Measurements from ENCODE around the gene PPFIBP1.
A peak's percentile ranks its signal among the peaks of the same experiment; 100 is the strongest.

Gene PPFIBP1

GRCh38 chr12:27674989-27675388 is 151.0 kb downstream of the PPFIBP1 start:
- DNase-seq, result no peak

DNA sequence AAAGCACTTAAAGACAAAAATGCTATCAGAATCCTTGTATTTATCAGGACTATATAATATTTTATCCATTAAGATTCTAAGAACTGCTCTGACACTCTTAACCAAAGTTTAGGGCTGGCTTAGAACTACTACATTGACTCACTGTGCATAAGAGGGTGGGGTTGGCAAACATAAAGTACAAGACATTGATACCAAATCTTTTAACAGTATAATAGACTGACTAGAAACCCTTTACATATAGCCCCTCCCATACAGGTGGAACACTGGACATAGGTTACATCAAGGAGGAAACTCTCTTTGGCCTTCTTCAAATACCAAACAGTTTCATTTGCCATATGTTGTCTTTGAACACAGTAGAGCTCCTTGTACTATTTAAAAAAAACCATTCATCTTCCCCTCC is 156.6 kb downstream of the PPFIBP1 start:
- DNase-seq, result no peak

DNA sequence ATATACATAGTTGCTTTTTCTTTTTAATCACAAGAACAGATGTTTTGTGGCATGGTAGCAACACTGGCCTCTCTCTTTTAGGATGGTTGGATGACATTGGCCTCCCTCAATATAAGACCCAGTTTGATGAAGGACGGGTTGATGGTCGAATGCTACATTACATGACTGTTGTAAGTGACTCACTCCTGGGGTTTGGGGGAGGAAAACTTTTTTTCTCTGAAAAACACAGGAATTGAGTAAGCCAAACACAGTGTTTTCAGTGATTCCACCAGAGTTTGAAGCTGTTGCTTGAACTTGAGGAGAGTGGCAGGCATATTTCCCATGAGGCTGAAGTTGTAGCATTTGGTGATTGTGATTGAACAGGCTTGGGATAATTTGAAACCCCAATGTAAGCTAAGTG is 158.5 kb downstream of the PPFIBP1 start:
- DNase-seq, result no peak

GRCh38 chr12:27685274-27685673 is 161.3 kb downstream of the PPFIBP1 start:
- DNase-seq, result no peak

DNA sequence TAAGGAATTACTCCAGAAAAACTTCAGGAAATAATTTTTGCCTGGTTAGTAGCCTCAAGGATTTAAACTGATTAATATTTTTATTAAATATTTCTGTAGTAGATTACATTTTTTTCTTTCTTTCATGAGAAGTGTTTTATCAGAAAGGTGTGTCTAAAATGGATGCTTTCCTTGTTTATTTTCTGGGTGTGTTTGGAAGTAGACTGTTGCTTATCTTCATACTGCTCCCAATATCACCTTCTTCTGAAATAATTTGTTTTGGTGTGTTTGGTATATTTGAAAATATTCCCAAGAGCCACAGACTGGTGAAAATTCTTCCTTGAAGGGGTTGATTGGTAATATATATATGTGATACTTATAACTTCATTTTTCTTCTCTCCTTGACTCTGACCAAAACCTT is 162.1 kb downstream of the PPFIBP1 start:
- DNase-seq, result no peak

- no peak for DNase-seq
Observed at GRCh38 chr12:27688671-27689070, 164.7 kb downstream of the PPFIBP1 start.

GRCh38 chr12:27689558-27690180 is 165.7 kb downstream of the PPFIBP1 start:
- DNase-seq, result no peak

GRCh38 chr12:27693403-27693802 is 169.4 kb downstream of the PPFIBP1 start:
- DNase-seq, result no peak

- DNase-seq, result no peak
Observed at GRCh38 chr12:27695556-27696292, 171.7 kb downstream of the PPFIBP1 start.

DNA sequence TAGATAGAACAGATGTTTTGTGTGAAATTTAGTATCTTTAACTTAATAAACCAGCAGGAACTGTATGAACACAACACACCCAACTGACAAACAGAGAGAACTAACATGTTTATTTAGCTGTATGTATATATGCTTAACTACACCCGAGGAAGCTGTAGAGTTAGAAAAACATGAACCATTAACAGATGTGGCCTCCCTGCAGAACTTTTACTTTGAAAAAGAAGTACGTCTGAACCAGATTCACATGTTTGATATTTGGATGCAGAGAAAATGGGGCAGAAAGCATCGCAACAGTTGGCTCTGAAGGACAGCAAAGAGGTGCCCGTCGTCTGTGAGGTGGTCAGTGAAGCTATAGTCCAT is 172.3 kb downstream of the PPFIBP1 start, which contains the start of gene REP15:
TSS of gene REP15 (plus strand) at position 155 of the 360 bp plus-strand sequence. CDS start at position 271, 116 bp downstream.
- DNase-seq, result no peak

DNA sequence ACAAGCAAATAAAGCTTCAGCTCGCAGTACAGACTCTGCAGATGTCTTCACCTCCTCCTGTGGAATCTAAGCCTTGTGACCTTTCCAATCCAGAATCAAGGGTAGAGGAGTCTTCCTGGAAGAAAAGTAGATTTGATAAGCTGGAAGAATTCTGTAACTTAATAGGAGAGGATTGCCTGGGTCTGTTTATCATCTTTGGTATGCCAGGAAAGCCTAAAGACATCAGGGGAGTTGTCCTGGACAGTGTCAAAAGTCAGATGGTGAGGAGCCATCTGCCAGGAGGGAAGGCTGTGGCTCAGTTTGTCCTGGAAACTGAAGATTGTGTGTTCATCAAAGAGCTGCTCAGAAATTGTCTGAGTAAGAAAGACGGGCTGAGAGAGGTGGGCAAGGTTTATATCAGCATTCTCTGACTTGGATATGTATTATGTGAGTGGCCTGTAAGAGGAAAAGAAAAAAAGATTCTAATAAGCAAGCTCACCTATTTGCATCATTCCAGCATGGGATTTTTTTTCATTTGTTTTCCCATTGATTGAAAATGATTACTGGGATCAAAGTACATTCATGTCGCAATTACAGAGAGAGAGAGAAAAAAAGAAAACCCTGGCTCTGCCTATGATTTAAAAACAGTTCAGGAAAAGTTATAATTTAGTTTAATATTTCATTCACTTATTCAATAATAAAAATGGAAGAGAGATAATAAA is 173.0 kb downstream of the PPFIBP1 start:
- no peak for DNase-seq

GRCh38 chr12:27703720-27704452 is 179.9 kb downstream of the PPFIBP1 start:
- peak; percentile 59 to 73 for DNase-seq

- no peak for DNase-seq
Observed at GRCh38 chr12:27705263-27705662, 181.3 kb downstream of the PPFIBP1 start.

- no peak for DNase-seq
Observed at GRCh38 chr12:27707216-27707615, 183.2 kb downstream of the PPFIBP1 start.

- DNase-seq, result no peak
Observed at GRCh38 chr12:27709212-27709931, 185.4 kb downstream of the PPFIBP1 start.

DNA sequence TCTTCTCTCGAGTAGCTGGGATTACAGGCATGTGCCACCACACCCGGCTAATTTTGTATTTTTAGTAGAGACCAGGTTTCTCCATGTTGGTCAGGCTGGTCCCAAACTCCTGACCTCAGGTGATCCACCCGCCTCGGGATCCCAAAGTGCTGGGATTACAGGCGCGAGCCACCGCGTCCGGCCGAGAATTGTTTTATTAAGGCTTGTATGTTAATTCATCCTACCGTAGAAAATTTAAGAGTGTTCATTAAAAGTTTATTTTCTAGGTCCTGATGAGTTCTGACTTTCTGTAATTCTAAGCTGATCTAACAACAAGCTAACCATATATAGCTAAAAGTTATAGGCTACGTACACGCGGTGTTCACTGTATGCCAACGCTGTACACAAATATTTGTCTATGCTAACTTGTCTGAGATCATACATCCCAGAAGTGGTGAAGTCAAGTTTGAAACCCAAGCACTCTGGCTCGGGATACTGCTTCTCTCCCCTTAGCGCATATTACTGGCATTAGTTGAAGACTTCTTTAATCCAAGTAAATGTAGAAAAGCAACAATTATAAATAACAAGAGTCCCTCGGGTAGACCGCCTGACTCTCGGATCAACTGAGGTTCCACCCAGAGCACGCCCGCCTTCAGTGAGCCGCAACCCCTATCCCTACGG is 186.1 kb downstream of the PPFIBP1 start:
- DNase-seq, result no peak

DNA sequence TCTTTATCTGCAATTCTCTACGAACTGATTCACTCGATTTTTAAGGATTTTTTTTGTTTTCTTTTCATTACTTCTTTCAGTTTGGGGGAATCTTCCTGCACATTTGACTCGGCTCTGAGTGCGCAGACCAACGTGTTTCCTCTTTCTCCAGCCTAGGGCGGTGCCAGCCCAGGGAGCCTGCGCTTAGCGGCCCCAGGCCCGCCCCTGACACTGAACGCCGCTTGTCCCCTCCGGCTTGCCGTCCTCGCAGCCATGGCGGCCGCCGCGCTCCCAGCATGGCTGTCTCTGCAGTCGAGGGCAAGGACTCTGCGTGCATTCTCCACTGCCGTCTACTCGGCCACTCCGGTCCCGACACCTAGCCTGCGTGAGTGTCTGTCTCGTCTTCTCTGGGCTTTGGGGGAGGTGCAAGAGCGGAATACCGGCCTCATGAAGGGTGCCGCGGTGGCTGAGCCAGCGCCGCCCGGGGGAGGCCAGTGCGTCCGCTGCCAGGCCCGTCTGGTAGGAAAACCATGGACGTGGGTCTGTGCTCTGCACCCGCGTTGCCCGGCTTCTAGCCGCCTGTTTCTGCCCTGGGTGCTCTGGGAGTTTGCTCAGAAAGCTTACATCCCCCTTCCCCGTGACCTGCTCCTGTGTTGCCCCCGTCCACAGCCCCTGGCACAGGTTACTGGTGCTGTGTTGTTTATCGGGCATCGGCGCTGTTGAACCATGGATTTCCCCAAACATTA is 186.7 kb downstream of the PPFIBP1 start, which contains the start of gene MRPS35:
TSS of gene MRPS35 (plus strand) at position 241 of the 725 bp plus-strand sequence. CDS start at position 253, 12 bp downstream.
- DNase-seq, result peak; percentile 90 to 92

GRCh38 chr12:27711317-27711682 is 187.3 kb downstream of the PPFIBP1 start:
- peak in 1 of 2 donors; percentile 13 for DNase-seq

DNA sequence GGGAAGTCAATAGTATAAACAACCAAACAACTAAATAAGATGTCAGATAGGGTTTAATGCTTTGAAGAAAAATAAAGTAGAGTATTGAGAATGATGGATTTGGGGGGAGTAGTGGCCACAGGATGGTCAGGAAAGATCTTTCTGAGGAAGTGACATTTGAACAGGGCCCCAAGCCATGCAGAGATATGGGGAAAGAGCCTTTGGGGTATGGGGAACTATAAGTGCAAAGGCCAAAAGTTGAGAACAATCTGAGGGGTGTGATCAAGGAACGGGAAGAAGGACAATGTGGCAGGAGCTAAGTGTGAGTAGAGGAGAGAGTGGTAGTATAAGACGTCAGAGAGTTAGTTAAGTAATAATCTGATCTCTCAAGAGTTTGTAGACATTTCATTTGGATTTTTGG is 188.0 kb downstream of the PPFIBP1 start:
- no peak for DNase-seq

- no peak for DNase-seq
Observed at GRCh38 chr12:27723212-27723611, 199.2 kb downstream of the PPFIBP1 start.

DNA sequence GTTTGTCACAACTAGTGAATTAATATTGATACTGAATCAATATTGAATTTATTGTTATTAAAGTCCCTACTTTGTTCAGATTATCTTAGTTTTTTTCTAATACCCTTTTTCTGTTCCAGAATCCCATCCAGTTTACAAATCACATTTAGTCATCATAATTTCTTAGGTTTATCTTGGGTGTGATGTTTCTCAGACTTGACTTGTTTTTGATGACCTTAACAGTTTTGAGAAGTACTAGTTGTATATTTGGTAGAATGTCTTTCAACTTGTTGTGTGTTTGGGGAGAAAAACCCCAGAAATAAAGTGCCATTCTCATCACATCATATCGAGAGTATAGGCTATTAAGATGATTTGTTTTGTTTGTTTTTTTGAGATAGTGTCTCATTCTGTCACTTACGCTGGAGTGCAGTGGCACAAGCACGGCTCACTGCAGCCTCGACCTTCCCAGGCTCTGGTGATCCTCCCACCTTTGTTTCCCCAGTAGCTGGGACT is 206.1 kb downstream of the PPFIBP1 start:
- no peak for DNase-seq

Data from CD4-positive, alpha-beta T cell treated with Interleukin-4 for 1 hour (primary cell).